HG02840 (cell line): ENCODE measurements around the gene PDILT.
"Not testable (repeated sequence)": the region's sequence is repeated elsewhere in the genome, so short reads cannot be mapped to it uniquely, and the experiment has no call there.

Source experiments
- ATAC-seq: cut with Tn5 transposase; IDR thresholded peaks from one replicate; pipeline ENCODE4 v1.9.1; 2021; ENCODE audit warnings: mild to moderate bottlenecking, moderate library complexity, moderate number of reproducible peaks; ENCODE audit not compliant: unreplicated experiment, low FRiP score

Gene PDILT, protein sequence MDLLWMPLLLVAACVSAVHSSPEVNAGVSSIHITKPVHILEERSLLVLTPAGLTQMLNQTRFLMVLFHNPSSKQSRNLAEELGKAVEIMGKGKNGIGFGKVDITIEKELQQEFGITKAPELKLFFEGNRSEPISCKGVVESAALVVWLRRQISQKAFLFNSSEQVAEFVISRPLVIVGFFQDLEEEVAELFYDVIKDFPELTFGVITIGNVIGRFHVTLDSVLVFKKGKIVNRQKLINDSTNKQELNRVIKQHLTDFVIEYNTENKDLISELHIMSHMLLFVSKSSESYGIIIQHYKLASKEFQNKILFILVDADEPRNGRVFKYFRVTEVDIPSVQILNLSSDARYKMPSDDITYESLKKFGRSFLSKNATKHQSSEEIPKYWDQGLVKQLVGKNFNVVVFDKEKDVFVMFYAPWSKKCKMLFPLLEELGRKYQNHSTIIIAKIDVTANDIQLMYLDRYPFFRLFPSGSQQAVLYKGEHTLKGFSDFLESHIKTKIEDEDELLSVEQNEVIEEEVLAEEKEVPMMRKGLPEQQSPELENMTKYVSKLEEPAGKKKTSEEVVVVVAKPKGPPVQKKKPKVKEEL

DNA sequence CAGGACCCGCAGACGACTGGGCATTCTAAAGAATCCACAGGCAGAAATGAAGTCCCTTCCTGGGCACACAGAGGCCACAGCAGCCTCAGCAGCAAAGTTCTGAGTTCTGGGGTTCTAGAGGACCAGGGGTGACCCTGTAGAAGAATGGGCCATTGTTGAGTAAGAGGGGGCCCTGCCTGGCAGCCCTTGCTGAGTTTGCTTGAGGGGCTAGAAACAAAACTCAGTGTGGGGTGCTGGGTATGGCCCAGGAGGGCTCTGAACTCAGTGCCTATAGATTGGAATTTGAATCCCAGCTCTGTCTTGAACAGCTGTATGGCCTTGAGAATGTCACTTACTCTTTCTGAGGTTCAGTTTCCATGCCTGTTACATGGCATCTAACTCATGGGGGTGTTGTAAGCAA is at the start of gene PDILT:
TSS of gene PDILT (minus strand) at position 101 of the 400 bp plus-strand sequence. CDS start 5,437 bp downstream, outside the sequence.
- no peak for ATAC-seq

DNA sequence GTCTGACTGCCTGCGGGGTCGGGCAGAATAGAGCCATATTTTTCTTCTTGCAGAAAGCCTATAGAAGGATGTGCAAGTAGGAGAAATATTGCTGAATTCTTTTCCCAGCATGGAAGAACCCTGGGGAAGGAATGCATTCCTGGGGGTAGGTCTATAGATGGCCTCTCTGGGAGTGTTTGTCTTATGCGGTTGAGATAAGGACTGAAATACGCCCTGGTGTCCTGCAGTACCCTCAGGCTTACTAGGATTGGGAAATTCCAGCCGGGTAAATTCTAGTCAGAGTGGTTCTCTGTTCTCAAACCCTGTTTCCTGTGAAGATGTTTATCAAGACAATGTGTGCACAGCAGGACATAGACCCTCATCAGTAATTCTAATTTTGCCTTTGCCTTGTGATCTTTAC is 49.1 kb upstream of the PDILT start:
- ATAC-seq: not testable (repeated sequence)

- not testable (repeated sequence) for ATAC-seq
Measured at GRCh38 chr16:20451364-20451763, 46.8 kb upstream of the PDILT start, which contains the start of gene ACSM2A. Gene ACSM2A (plus strand): TSS chr16:20451521. CDS start chr16:20460115, 8,594 bp downstream.

DNA sequence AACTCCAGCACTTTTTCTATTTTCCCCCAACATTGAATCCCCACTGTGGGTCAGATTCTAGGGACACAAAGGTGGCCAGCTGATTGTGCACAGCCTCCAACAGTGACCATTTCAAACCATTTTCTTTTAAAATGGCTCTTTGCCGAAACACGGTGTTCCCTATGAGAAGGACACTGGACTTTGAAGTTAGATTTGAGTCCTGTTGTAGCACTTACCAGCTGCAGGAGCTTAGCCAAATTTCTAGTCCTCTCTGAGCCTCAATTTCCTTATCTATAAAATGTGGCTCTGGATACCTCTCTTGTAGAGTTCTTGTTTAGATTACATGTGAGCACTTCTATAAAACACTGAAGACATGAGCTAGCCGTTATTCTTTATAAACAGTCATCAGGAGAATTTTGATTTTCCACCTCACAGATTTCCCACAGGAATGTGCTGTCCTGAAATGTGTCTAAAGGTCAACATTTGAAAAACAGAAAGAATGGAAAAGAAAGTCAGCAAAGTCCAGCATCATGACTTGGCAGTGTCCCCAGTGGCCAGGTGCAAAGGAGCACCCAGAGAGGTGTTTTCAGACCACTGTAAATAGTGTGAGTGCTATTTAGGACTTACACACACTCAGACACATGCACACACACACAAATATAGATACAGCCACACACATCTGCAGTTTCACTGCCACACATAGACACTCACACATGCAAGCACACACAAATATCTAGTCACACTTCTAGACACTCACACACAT is 42.3 kb upstream of the PDILT start:
- not testable (repeated sequence) for ATAC-seq

- not testable (repeated sequence) for ATAC-seq
Measured at GRCh38 chr16:20441859-20442258, 37.3 kb upstream of the PDILT start.

GRCh38 chr16:20441191-20441590 is 36.7 kb upstream of the PDILT start:
- ATAC-seq: no peak

GRCh38 chr16:20440731-20441130 is 36.2 kb upstream of the PDILT start:
- ATAC-seq: not testable (repeated sequence)

DNA sequence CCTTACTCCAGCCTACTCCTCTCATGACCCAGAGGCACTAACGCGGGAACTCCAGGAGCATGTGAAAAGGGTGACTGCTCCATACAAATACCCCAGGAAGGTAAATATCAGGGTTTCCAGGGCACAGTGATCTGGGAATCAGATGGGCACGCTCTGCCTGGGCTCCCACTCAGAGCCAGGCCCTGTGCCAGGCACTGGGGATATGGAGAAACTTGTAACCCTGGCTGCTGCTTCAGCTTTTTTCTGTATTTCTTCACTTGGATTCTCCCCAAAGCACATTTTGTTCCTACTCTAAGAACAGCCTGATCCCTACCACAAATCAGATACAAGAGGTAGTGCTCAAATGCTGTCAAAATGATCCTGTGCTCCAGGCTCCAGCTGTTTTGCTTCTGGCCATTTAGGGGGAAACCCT is 35.3 kb upstream of the PDILT start:
- ATAC-seq: not testable (repeated sequence)

GRCh38 chr16:20438950-20439349 is 34.4 kb upstream of the PDILT start:
- not testable (repeated sequence) for ATAC-seq

GRCh38 chr16:20430948-20431347 is 26.4 kb upstream of the PDILT start:
- ATAC-seq: no peak

DNA sequence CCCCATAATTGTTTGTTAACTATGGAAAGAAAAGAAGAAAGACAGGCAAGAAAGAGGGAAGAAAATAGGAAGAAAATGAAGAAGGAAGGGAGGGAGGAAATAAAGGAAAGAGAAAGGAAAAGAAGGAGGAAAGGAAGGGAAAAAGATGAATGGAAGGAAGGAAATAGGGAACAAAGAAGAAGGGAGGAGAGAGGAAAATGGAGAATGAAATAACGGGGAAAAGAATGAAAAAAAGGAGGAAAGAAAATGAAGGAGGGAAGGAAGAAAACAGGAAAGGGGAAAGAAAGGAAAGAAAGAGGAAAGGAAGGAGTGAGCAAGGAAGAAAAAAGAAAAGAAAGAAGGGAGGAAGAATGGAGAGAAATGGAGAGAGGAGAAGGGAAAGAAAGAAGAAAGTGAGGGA is 25.9 kb upstream of the PDILT start:
- ATAC-seq: not testable (repeated sequence)

DNA sequence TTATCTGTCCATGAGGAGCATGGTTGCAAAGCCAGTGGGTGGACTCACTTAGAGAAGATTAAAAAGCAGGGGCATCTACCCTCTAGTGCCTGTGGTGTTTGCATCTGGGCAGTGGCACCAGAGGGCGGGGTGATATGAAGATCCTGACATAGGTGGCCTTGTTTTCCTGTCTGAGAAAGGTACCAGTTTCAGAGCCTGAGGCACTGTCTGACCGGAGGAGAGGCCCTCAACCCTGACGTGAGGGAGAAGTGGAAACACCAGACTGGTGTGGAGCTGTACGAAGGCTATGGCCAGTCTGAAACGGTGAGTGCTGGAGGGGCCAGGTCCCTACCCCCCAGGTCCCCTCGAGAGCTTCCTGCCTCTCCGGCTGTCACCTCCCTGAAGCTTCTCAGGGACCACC is 25.0 kb upstream of the PDILT start:
- not testable (repeated sequence) for ATAC-seq

- ATAC-seq: not testable (repeated sequence)
Measured at GRCh38 chr16:20427401-20427797, 22.9 kb upstream of the PDILT start.

- no peak for ATAC-seq
Measured at GRCh38 chr16:20424129-20424866, 19.8 kb upstream of the PDILT start.

DNA sequence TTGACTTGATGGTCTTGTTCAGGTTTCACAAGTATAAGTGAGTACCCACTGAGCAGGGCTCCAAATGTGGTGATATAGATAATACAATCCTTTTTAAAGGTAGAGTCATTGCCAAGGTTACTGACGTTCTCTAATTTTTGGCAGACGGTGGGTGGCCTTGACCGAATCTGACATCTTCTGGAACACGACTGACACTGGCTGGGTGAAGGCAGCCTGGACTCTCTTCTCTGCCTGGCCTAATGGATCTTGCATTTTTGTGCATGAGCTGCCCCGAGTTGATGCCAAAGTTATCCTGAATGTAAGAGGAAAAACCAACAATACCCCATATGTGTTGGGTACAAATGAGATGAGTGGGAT is 19.2 kb upstream of the PDILT start:
- ATAC-seq: not testable (repeated sequence)

GRCh38 chr16:20421748-20422147 is 17.2 kb upstream of the PDILT start:
- not testable (repeated sequence) for ATAC-seq

GRCh38 chr16:20419093-20419492 is 14.6 kb upstream of the PDILT start:
- ATAC-seq: not testable (repeated sequence)

- no peak for ATAC-seq
Measured at GRCh38 chr16:20415541-20415940, 11.0 kb upstream of the PDILT start.

GRCh38 chr16:20411055-20411454 is 6.5 kb upstream of the PDILT start:
- ATAC-seq: no peak

DNA sequence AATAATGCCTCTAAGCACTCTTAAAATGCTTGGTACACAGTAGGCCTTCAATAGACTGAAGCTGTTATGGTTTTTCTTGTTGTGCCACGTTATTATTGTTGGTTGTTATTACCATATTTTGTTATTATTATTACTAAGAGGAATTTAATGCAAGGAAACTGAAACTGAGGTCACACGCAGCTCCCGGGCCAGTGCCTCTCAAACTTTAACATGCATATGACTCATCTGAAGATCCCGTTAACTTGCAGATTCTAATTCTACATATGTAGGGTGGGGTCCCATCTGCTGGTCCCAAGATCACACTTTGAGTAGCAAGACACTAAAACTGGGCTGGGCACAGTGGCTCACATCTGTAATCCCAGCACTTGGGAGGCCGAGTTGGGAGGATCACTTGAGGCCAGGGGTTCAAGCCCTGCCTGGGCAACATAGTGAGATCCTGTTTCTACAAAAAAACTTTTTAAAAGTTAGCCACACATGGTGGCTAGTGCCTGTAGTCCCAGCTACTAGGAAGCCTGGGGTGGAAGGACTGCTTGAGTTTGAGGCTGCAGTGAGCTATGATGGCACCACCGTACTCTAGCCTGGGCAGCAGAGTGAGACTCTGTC is 5.7 kb upstream of the PDILT start:
- no peak for ATAC-seq
